Measurements from ENCODE around the gene SLC22A15.

Gene SLC22A15

DNA sequence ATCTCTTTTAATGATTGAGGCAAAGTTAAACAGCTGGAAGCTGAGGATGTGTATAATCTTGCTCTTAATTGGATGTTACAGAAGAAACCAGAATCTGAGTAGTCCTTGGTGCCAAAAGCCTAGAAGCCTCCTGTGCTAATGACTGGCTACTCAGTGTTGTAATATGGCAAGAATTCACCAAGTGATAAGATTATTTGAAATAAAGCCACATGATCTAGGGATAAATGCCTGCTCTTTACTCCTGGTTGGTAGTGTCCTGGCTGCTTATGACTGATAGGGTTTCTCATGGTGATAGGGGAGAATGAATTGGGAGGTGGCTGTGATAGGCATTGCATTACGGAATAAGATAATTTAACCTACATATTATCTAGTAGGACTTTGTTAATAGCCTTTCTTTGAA lies 121.3 kb downstream of the SLC22A15 start:
- no peak for DNase-seq (ENCODE audit: low read depth)
- TF ChIP-seq POLR2A (IDR thresholded peaks at IDR 0.05; ENCODE audit: extremely low read depth, insufficient read length), result no peak
- TF ChIP-seq, protein P1, sequence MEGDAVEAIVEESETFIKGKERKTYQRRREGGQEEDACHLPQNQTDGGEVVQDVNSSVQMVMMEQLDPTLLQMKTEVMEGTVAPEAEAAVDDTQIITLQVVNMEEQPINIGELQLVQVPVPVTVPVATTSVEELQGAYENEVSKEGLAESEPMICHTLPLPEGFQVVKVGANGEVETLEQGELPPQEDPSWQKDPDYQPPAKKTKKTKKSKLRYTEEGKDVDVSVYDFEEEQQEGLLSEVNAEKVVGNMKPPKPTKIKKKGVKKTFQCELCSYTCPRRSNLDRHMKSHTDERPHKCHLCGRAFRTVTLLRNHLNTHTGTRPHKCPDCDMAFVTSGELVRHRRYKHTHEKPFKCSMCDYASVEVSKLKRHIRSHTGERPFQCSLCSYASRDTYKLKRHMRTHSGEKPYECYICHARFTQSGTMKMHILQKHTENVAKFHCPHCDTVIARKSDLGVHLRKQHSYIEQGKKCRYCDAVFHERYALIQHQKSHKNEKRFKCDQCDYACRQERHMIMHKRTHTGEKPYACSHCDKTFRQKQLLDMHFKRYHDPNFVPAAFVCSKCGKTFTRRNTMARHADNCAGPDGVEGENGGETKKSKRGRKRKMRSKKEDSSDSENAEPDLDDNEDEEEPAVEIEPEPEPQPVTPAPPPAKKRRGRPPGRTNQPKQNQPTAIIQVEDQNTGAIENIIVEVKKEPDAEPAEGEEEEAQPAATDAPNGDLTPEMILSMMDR (IDR thresholded peaks at IDR 0.05; ENCODE audit: low read depth, low read length), result no peak
- H3K4me3 ChIP-seq (ENCODE audit: low read depth, low read length), result no peak overlapping the region

DNA sequence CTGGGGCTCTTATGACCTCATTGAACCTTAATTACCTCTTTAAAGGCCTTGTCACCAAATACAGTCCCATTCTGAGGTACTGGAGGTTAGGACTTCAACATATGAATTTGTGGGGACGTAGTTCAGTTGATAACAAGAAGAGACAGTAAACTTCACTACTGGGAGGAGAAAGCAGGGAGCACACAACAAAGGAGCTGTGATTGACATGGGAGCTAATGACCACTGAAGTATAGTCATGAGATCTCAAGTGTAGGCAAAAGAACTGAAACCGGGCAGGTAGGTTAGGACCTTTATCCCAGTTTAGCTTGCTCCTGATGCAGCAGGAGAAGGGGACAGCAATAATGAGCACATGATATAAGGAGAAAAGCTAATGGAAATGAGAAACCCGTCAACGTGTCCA lies 123.1 kb downstream of the SLC22A15 start:
- TF ChIP-seq MYC (IDR thresholded peaks at IDR 0.05; ENCODE audit: low read depth, low read length) (no peak), POLR2A (IDR thresholded peaks at IDR 0.05; ENCODE audit: extremely low read depth, insufficient read length) (no peak)
- TF ChIP-seq, protein P2, sequence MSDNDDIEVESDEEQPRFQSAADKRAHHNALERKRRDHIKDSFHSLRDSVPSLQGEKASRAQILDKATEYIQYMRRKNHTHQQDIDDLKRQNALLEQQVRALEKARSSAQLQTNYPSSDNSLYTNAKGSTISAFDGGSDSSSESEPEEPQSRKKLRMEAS (IDR thresholded peaks at IDR 0.05; ENCODE audit: low read depth, low read length), result no peak
- TF ChIP-seq, protein P1 (IDR thresholded peaks at IDR 0.05; ENCODE audit: low read depth, low read length), result no peak
- H3K4me3 ChIP-seq (ENCODE audit: low read depth, low read length), result no peak overlapping the region

DNA sequence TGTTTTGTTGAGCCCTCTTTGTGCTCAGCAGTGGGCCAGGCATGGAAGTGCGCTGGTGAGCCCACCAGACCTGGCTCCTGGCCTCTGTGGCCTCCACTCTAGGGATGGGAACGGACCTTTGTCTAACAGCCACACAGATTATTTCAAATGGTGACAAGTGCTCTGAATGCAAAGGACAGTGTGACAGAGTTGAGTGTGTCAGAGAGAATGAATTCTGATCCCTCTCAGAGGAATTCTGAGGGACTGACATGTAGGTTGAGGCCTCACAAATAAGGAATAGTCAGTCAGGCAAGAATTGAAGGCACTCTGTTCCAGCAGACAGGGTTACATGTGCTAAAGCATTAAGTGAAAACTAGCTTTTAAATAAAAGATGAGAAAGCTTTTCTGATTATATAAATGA lies 123.6 kb downstream of the SLC22A15 start:
- H3K4me3 ChIP-seq (ENCODE audit: low read depth, low read length), result no peak overlapping the region
- no peak for DNase-seq (ENCODE audit: low read depth)
- TF ChIP-seq POLR2A (IDR thresholded peaks at IDR 0.05; ENCODE audit: extremely low read depth, insufficient read length), result no peak
- TF ChIP-seq, protein P1 (IDR thresholded peaks at IDR 0.05; ENCODE audit: low read depth, low read length), result no peak
- TF ChIP-seq, protein P2 (IDR thresholded peaks at IDR 0.05; ENCODE audit: low read depth, low read length), result no peak
- no peak for TF ChIP-seq MYC (IDR thresholded peaks at IDR 0.05; ENCODE audit: low read depth, low read length)

More for the DNA sequence above, 123.1 kb downstream of the SLC22A15 start:
- no peak for DNase-seq (ENCODE audit: low read depth)

DNA sequence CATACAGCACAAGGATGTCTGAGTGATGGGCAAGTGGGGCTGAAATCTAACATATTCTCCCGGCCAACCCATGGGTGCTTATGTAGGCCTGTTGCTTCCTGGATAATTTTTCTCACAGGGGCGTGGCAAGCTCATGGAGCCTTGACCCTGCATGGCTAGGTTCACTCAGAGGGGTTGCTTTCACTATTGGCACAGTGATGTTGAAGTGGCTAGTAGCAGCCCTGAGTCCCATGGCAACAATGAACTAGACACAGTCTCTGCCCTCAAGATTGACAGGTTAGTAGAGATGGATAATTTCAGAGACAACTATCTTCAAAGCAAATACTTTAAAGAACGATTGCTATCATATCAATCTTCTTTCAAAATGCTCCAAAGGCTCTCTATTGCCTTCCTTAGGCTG lies 128.4 kb downstream of the SLC22A15 start:
- TF ChIP-seq, protein P2 (IDR thresholded peaks at IDR 0.05; ENCODE audit: low read depth, low read length), result no peak
- TF ChIP-seq, protein P1 (IDR thresholded peaks at IDR 0.05; ENCODE audit: low read depth, low read length), result no peak
- no peak for TF ChIP-seq POLR2A (IDR thresholded peaks at IDR 0.05; ENCODE audit: extremely low read depth, insufficient read length)
- TF ChIP-seq MYC (IDR thresholded peaks at IDR 0.05; ENCODE audit: low read depth, low read length), result no peak
- DNase-seq (ENCODE audit: low read depth), result no peak
- no peak overlapping the region for H3K4me3 ChIP-seq (ENCODE audit: low read depth, low read length)

DNA sequence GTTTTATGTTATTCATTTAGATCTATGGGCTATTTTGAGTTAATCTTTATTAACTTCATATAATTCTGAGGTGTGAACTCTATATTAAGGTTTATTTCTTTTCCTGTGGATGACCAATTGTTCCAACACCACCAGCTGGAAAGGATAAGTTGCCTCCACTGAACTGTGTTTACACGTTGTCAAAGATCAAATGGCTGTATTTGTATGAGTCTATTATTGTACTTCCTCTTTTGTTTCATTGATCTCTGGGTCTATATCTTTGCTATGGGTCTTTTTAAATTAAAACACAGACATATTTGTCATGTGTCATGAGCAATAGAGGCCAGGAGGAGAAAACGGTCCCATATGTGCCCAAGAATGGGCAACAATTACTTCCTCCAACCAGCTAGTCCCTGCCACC lies 129.7 kb downstream of the SLC22A15 start:
- TF ChIP-seq MYC (IDR thresholded peaks at IDR 0.05; ENCODE audit: low read depth, low read length) (no peak), POLR2A (IDR thresholded peaks at IDR 0.05; ENCODE audit: extremely low read depth, insufficient read length) (no peak)
- TF ChIP-seq, protein P1 (IDR thresholded peaks at IDR 0.05; ENCODE audit: low read depth, low read length), result no peak
- TF ChIP-seq, protein P2 (IDR thresholded peaks at IDR 0.05; ENCODE audit: low read depth, low read length), result no peak
- no peak for DNase-seq (ENCODE audit: low read depth)
- H3K4me3 ChIP-seq (ENCODE audit: low read depth, low read length), result no peak overlapping the region

DNA sequence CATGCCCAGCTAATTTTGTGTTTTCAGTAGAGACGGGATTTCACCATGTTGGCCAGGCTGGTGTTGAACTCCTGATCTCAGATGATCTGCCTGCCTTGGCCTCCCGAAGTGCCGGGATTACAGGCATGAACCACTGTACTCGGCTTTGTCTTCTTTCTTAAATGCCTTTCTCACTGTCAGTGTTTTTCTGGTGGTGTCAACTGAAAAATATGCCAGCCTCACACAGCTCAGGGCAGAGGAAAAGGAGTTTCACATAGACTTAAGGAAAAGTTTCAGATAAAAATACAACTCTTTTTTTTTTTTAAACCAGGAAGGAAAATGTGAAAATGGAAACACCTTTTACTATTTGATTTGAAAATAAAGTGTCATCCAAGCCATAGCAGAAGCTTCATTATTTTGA lies 130.3 kb downstream of the SLC22A15 start:
- TF ChIP-seq, protein P1 (IDR thresholded peaks at IDR 0.05; ENCODE audit: low read depth, low read length), result no peak
- no peak for TF ChIP-seq MYC (IDR thresholded peaks at IDR 0.05; ENCODE audit: low read depth, low read length)
- no peak for TF ChIP-seq POLR2A (IDR thresholded peaks at IDR 0.05; ENCODE audit: extremely low read depth, insufficient read length)
- TF ChIP-seq, protein P2 (IDR thresholded peaks at IDR 0.05; ENCODE audit: low read depth, low read length), result no peak
- H3K4me3 ChIP-seq (ENCODE audit: low read depth, low read length), result no peak overlapping the region

More for the DNA sequence above, 130.3 kb downstream of the SLC22A15 start:
- no peak for DNase-seq (ENCODE audit: low read depth)
